Measurements from ENCODE around the gene DYNC2I2.

DNA sequence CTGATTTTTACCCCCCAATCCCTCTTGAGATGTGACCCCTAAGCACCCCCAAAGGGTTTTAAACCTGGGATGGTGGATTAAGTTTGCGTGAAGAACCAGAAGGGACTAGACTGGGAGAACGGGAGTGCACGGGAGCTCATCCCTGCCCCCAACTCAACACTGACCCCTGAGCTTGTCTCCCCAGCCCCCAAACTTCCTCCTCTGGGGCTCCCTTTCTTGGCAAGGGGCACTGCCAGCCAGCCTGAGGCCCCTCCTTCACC, 27.3 kb upstream of the DYNC2I2 start:
- TF ChIP-seq POLR2A (IDR thresholded peaks at IDR 0.05; ENCODE audit: low read length): no peak
- no peak for TF ChIP-seq GATA1 (IDR thresholded peaks at IDR 0.05; ENCODE audit: low read depth, low read length)
